HG03064 (cell line): ENCODE measurements around the gene GRK5.
"Not testable (repeated sequence)": the region's sequence is repeated elsewhere in the genome, so short reads cannot be mapped to it uniquely, and the experiment has no call there.

Source experiments
- ATAC-seq: cut with Tn5 transposase; IDR thresholded peaks from one replicate; pipeline ENCODE4 v1.9.1; 2021; ENCODE audit warnings: low read depth; ENCODE audit not compliant: unreplicated experiment

Gene GRK5

GRCh38 chr10:119448628-119449584 lies 241.5 kb downstream of the GRK5 start:
- no peak for ATAC-seq

- no peak for ATAC-seq
Observed at GRCh38 chr10:119449760-119450461, 242.5 kb downstream of the GRK5 start.

- no peak for ATAC-seq
Observed at GRCh38 chr10:119450606-119451299, 243.4 kb downstream of the GRK5 start.

GRCh38 chr10:119451300-119451896 lies 244.0 kb downstream of the GRK5 start:
- no peak for ATAC-seq

- no peak for ATAC-seq
Observed at GRCh38 chr10:119452396-119452795, 245.0 kb downstream of the GRK5 start.

GRCh38 chr10:119453313-119453712 lies 245.9 kb downstream of the GRK5 start:
- no peak for ATAC-seq

GRCh38 chr10:119454316-119454715 lies 246.9 kb downstream of the GRK5 start:
- ATAC-seq, result no peak

GRCh38 chr10:119454990-119455389 lies 247.6 kb downstream of the GRK5 start:
- no peak for ATAC-seq

- ATAC-seq, result no peak
Observed at GRCh38 chr10:119455609-119456434, 248.5 kb downstream of the GRK5 start.

- ATAC-seq, result no peak
Observed at GRCh38 chr10:119456435-119456810, 249.1 kb downstream of the GRK5 start.

GRCh38 chr10:119457966-119458766 lies 250.8 kb downstream of the GRK5 start:
- ATAC-seq, result no peak

- ATAC-seq, result no peak
Observed at GRCh38 chr10:119459681-119460340, 252.4 kb downstream of the GRK5 start.

GRCh38 chr10:119460369-119461195 lies 253.2 kb downstream of the GRK5 start:
- no peak for ATAC-seq

- no peak for ATAC-seq
Observed at GRCh38 chr10:119461380-119461779, 254.0 kb downstream of the GRK5 start.

GRCh38 chr10:119461923-119462322 lies 254.6 kb downstream of the GRK5 start:
- peak; percentile 58 for ATAC-seq

- ATAC-seq, result no peak
Observed at GRCh38 chr10:119462773-119463172, 255.4 kb downstream of the GRK5 start.

- not testable (repeated sequence) for ATAC-seq
Observed at GRCh38 chr10:119463195-119463594, 255.8 kb downstream of the GRK5 start.

GRCh38 chr10:119465085-119465484 lies 257.7 kb downstream of the GRK5 start:
- ATAC-seq, result no peak
